Measurements from ENCODE around the gene ACY1.

DNA sequence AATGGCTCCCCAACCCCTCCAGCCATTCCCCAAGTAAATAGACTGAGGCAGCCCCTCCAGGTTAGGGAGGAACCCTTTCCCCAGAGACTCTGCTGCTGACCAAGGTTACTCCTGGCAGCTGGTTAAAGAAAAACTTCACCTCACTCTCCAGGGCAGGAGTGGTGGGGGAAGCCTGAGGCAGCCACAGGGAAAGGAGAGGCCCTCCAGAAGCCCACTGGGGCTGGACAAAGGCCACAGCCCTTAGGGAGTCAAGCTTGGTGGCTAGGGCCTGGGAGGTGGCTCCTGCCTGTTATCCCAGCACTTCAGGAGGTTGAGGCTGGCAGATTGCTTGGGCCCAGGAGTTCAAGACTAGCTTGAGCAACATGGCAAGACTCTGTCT, 923 bp downstream of the ACY1 start:
- TF ChIP-seq POLR2AphosphoS5 (IDR thresholded peaks at IDR 0.05; ENCODE audit: borderline replicate concordance, low read depth, low read length): no peak
- TF ChIP-seq EZH2 (IDR thresholded peaks at IDR 0.05): no peak
- no peak for TF ChIP-seq FOXP2 (optimal IDR thresholded peaks at IDR 0.05; ENCODE audit: control extremely low read depth, extremely low read length, insufficient read depth)

All from SK-N-MC (cell line).